GM04503 (cell line): Measurements from ENCODE around the gene AIMP2.
"Not testable (repeated sequence)": the region's sequence is repeated elsewhere in the genome, so short reads cannot be mapped to it uniquely, and the experiment has no call there.

Experiments used
- DNase-seq: peaks from one replicate; pipeline ENCODE4 v3.0.0-alpha.2; 2012; ENCODE audit warnings: low read depth

AIMP2 gene

GRCh38 chr7:6026011-6026819, 17.1 kb downstream of the AIMP2 start:
- no peak for DNase-seq

DNA sequence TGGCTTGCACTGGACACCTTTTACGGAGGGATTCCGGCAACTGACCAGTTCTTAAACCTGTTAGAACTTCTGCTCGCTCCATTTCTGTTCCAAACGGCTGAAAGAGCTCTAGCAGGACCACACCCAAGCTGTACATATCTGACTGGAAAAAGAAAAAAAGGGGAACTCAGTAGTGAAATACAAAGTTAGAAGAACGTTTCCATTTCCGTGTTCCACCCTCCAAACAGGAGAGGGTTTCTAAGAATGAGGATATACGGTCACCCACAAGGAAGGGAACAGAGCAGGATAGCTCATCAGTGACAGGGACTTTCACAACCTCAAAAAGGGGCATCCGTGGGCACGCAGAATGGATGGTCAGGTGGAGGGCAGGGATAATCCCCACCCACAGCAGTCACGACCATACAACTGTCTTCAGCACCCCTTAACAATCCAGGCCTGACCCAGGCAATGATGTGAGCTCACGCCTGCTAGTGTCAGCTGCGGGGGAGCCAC, 17.8 kb downstream of the AIMP2 start:
- DNase-seq, result no peak

DNA sequence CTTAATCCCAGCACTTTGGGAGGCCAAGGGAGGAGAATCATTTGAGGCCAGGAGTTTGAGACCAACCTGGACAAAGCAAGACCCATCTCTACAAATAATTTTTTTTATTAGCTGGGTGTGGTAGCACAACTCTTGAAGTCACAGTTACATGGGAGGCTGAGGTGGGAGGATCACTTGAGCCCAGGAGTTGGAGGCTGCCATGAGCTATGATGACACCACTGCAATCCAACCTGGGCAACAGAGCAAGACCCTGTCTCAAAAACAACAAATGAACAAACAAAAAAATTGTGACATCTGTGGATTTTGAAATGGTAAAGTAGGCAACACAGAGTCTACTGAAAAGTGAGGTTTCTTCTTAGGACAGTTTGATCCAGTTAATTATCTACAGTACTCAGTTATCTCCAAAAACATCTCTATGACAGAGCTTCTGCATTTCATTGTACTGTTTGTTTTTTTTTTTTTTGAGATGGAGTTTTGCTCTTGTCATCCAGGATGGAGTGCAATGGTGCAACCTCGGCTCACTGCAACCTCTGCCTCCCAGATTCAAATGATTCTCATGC, 18.8 kb downstream of the AIMP2 start:
- DNase-seq, result no peak

GRCh38 chr7:6028563-6028962, 19.5 kb downstream of the AIMP2 start:
- no peak for DNase-seq

GRCh38 chr7:6030988-6031387, 21.9 kb downstream of the AIMP2 start, which contains the start of gene ANKRD61:
Gene ANKRD61, plus strand, starts transcription at chr7:6031376. Its CDS starts 0 bp downstream, at chr7:6031376.
- no peak for DNase-seq

DNA sequence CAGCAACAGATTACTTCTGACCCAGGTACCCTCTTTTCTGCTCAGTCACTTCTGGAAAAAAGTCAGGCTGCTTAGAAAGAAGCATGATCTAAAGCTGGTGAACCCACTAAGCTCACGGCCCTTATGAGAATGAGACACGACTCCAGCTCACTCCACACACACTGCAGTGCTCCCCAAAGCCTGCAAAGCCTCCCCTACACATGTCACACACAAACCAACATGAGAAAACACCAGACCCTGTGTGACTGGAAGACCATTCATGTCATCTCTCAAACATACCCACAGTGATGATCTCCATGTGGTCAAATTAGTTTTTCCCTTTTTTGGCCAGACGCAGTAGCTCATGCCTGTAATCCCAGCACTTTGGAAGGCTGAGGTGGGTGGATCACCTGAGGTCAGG, 22.5 kb downstream of the AIMP2 start:
- DNase-seq, result no peak

DNA sequence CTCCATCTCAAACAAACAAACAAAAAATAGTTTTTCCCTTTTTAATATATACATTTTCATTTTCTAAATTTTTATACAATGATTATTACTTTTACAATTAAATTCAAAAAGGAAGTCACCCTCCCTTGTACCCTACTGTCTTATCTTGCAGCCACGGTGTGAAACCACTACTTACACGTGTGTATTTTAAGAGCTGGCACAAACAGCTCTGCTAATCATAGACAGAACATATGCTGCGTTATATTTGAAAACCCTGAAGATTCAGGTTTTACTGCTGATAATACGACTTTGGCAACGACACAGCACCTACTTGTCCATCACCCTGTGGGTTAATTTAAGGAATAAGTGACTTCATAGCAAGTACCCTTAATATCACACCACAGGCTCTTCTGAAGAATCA, 23.1 kb downstream of the AIMP2 start:
- no peak for DNase-seq

DNA sequence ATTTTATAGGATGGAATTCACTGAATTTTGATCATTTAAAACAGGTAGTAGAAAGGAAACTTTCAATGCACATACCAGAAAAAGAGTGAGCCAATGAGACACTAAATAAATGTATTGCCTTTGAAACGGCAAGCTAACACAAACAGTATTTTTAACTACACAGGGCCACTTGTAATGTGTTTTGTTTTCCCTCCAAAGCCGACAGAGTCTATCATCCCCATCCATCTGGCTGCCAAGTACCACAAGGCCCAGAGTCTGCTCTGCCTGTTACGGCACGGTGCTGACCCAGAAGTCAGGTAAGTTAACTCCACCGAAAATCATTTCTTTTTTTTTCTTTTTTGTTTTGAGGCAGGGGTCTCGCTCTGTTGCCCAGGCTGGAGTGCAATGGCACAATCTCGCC, 23.6 kb downstream of the AIMP2 start:
- no peak for DNase-seq

- DNase-seq, result no peak
These were observed 26.1 kb downstream of the AIMP2 start for GRCh38 chr7:6035165-6035564.

- DNase-seq, result no peak
These were observed 26.6 kb downstream of the AIMP2 start for GRCh38 chr7:6035686-6036085.

- no peak for DNase-seq
These were observed 40.7 kb downstream of the AIMP2 start for GRCh38 chr7:6049780-6050179.

- DNase-seq, result not testable (repeated sequence)
These were observed 42.1 kb downstream of the AIMP2 start for GRCh38 chr7:6051185-6051584.

DNA sequence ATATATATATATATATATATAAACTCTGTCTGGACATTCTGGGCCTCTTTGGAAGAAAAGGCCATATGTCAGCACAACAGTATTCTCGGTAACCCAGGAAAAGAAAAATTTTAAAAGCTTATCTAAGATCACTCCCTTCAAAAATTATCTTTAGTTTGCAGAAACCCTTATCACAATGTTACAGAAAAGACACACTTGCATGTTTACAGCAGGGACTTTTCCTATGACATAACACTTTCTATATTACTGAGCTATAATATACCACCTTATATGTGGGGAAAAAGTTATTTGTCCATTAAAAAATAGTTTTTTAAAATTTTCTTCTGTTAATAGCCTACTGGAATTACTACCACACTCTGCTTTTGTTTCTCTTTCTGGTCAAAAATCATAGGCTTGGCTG, 47.5 kb downstream of the AIMP2 start:
- DNase-seq, result no peak

- no peak for DNase-seq
These were observed 48.5 kb downstream of the AIMP2 start for GRCh38 chr7:6057316-6058129.

- DNase-seq, result not testable (repeated sequence)
These were observed 50.9 kb downstream of the AIMP2 start for GRCh38 chr7:6059941-6060340.

DNA sequence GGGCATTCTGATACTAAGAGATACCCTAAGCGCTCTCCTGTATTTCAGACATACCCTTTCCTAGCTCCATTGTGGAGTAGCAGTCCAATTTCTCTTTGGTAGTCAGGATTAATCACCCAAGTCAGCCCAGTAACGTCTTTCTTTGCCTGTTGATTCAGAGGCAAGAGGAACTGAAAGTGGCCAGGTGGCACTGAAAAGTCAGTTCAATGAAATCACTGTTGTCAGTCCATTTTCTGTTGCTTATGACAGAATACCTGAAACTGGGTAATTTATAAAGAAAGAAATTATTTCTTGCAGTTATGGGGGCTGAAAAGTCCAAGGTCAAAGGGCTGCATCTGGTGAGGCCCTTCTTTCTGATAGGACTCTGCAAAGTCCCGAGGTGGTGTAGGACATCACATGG, 62.3 kb downstream of the AIMP2 start:
- DNase-seq, result no peak
